HG03439 (cell line): Measurements from ENCODE around the gene HCN1.

ENCODE experiments used
- ATAC-seq: cut with Tn5 transposase; IDR thresholded peaks from one replicate; pipeline ENCODE4 v1.9.1; 2021; ENCODE audit warnings: mild to moderate bottlenecking, moderate library complexity; ENCODE audit not compliant: unreplicated experiment

Gene HCN1

GRCh38 chr5:45696206-45696836, at the start of gene HCN1:
TSS of gene HCN1 (minus strand) at chr5:45696380.
- peak; percentile 92 for ATAC-seq

- no peak for ATAC-seq
Observed at GRCh38 chr5:45741110-45741509, 44.9 kb upstream of the HCN1 start.

GRCh38 chr5:45737153-45737552, 41.0 kb upstream of the HCN1 start:
- ATAC-seq: no peak

GRCh38 chr5:45725537-45725936, 29.4 kb upstream of the HCN1 start:
- no peak for ATAC-seq

- ATAC-seq: no peak
Observed at GRCh38 chr5:45697201-45697600, 1.0 kb upstream of the HCN1 start.

GRCh38 chr5:45695804-45696156, 400 bp downstream of the HCN1 start:
- no peak for ATAC-seq

- no peak for ATAC-seq
Observed at GRCh38 chr5:45694971-45695803, 993 bp downstream of the HCN1 start.

GRCh38 chr5:45694255-45694814, 1.8 kb downstream of the HCN1 start:
- ATAC-seq: no peak

GRCh38 chr5:45692481-45692880, 3.7 kb downstream of the HCN1 start:
- no peak for ATAC-seq

- no peak for ATAC-seq
Observed at GRCh38 chr5:45691656-45692055, 4.5 kb downstream of the HCN1 start.

GRCh38 chr5:45687701-45688100, 8.5 kb downstream of the HCN1 start:
- no peak for ATAC-seq

GRCh38 chr5:45686620-45687019, 9.6 kb downstream of the HCN1 start:
- ATAC-seq: no peak

GRCh38 chr5:45684118-45684517, 12.1 kb downstream of the HCN1 start:
- ATAC-seq: no peak

- ATAC-seq: no peak
Observed at GRCh38 chr5:45680950-45681349, 15.2 kb downstream of the HCN1 start.

GRCh38 chr5:45677524-45677923, 18.7 kb downstream of the HCN1 start:
- no peak for ATAC-seq

- ATAC-seq: no peak
Observed at GRCh38 chr5:45672271-45672670, 23.9 kb downstream of the HCN1 start.

- ATAC-seq: no peak
Observed at GRCh38 chr5:45648744-45649143, 47.4 kb downstream of the HCN1 start.

- no peak for ATAC-seq
Observed at GRCh38 chr5:45643056-45643455, 53.1 kb downstream of the HCN1 start.

- ATAC-seq: no peak
Observed at GRCh38 chr5:45642370-45642769, 53.8 kb downstream of the HCN1 start.

GRCh38 chr5:45639040-45639439, 57.1 kb downstream of the HCN1 start:
- ATAC-seq: no peak

- no peak for ATAC-seq
Observed at GRCh38 chr5:45627076-45627656, 69.0 kb downstream of the HCN1 start.

GRCh38 chr5:45623832-45624231, 72.3 kb downstream of the HCN1 start:
- no peak for ATAC-seq
